Measurements from ENCODE around the gene FAM107A. TPM values are rescaled to one million over a fixed set of nuclear protein-coding genes. Genes with fewer than 3 reads are reported as not detected.

FAM107A gene
- total and polyA plus RNA-seq, 9 of the 15 experiments (the other 6 are each of a cell fraction or from before 2014, with no cell fraction given): 0.07 TPM; not detected in 8

- Histone ChIP-seq H3K9ac (ENCODE audit: insufficient read depth in 1 of 2, low read depth in 2 of 2, low read length in 2 of 2) (no peak overlapping the region), H3K27me3 (ENCODE audit: control insufficient read depth in 2 of 2, insufficient read depth in 2 of 2, low read length in 2 of 2) (peaks cover 0 to 13% of the 10 kb centered on the region in 2 experiments; a peak in 1 of 5 replicates), H3K9me3 (replicated peaks; ENCODE audit: control insufficient read depth, insufficient read depth, low read depth, low read length) (no peaks in the 10 kb centered on the region), H3K9me1 (ENCODE audit: control insufficient read depth, insufficient read depth, low read length) (no peaks in the 10 kb centered on the region), H3K27ac (ENCODE audit: extremely low read depth, low read depth, low read length) (no peak overlapping the region), H3K36me3 (ENCODE audit: control insufficient read depth, insufficient read depth, low read length) (no peaks in the 10 kb centered on the region), H3K4me3 (no peak overlapping the region), H4K20me1 (replicated peaks; ENCODE audit: control insufficient read depth, insufficient read depth, low read length) (no peaks in the 10 kb centered on the region), H2AFZ (ENCODE audit: low read depth, low read length) (no peak overlapping the region), H3K4me1 (replicated peaks in 1 of 2; ENCODE audit: control insufficient read depth in 2 of 2, insufficient read depth in 2 of 2, low read length in 2 of 2) (no peaks in the 10 kb centered on the region), H3K79me2 (ENCODE audit: control insufficient read depth, insufficient read depth, low read length) (no peaks in the 10 kb centered on the region), H3K4me2 (ENCODE audit: insufficient read depth, low read length) (no peak overlapping the region)
- DNase-seq (ENCODE audit: extremely low read depth in 1 of 4, low spot score in 3 of 4) (no peak), FAIRE-seq (no peak), ATAC-seq (no peak)
- CTCF ChIA-PET (ENCODE audit: low intra/inter-chr PET ratio): no interaction called here
- WGBS (ENCODE audit: insufficient coverage, low coverage, missing lambda C conversion rate): 0% methylated on average over 1 of the region's 1 CpG
- POLR2A ChIA-PET: no interaction called here
- TF ChIP-seq POLR2B (IDR thresholded peaks at IDR 0.05; ENCODE audit: low read depth, partially characterized antibody): no peak
- no peak for TF ChIP-seq CLOCK (CRISPR knock-in tag; IDR thresholded peaks at IDR 0.05; ENCODE audit: borderline replicate concordance)
- no peak for TF ChIP-seq ZNF165 (CRISPR knock-in tag; IDR thresholded peaks at IDR 0.05; ENCODE audit: borderline replicate concordance)
- TF ChIP-seq PKNOX1 (IDR thresholded peaks at IDR 0.05): no peak
- no peak for TF ChIP-seq ZEB2 (IDR thresholded peaks at IDR 0.05)
- no peak for TF ChIP-seq MCM2 (IDR thresholded peaks at IDR 0.05; ENCODE audit: low read depth)
- no peak for TF ChIP-seq HMG20B (CRISPR knock-in tag; IDR thresholded peaks at IDR 0.05)
- TF ChIP-seq ILK (tag; IDR thresholded peaks at IDR 0.05; ENCODE audit: borderline replicate concordance, low read depth): no peak
- no peak for TF ChIP-seq MAFK (IDR thresholded peaks at IDR 0.05; ENCODE audit: low read length)
- TF ChIP-seq CBX2 (IDR thresholded peaks at IDR 0.05; ENCODE audit: insufficient read depth, low read length, poor library complexity, severe bottlenecking): no peak
- TF ChIP-seq BRF2 (IDR thresholded peaks at IDR 0.05; ENCODE audit: borderline replicate concordance, insufficient read depth, insufficient read length): no peak
- no peak for TF ChIP-seq SP1 (CRISPR knock-in tag; IDR thresholded peaks at IDR 0.05)
- TF ChIP-seq NR4A1 (CRISPR knock-in tag; IDR thresholded peaks at IDR 0.05): no peak
- no peak for TF ChIP-seq NR4A1 (tag; IDR thresholded peaks at IDR 0.05)
- no peak for TF ChIP-seq ETV6 (IDR thresholded peaks at IDR 0.05; ENCODE audit: borderline replicate concordance in 1 of 2, low read depth in 2 of 2, low read length in 1 of 2)
- no peak for TF ChIP-seq ETV6 (CRISPR knock-in tag; IDR thresholded peaks at IDR 0.05; ENCODE audit: borderline replicate concordance)
- TF ChIP-seq SIN3A (IDR thresholded peaks at IDR 0.05; ENCODE audit: borderline replicate concordance in 2 of 2, control insufficient read depth in 1 of 2, low read depth in 2 of 2, low read length in 2 of 2): no peak
- TF ChIP-seq E2F5 (CRISPR knock-in tag; IDR thresholded peaks at IDR 0.05): no peak
- no peak for TF ChIP-seq SLC30A9 (CRISPR knock-in tag; IDR thresholded peaks at IDR 0.05)
- intact Hi-C loops (cut with micrococcal nuclease): no loop called here
- no TSS peak for BruUV-seq (replicated peaks)
- in situ Hi-C loops (cut with MboI): no loop called here
These were observed 24.2 kb downstream of the FAM107A start for GRCh38 chr3:58553003-58553402.
